ENCODE measurements around the gene LTV1. TPM values are rescaled to one million over a fixed set of nuclear protein-coding genes. Genes with fewer than 3 reads are reported as not detected.

LTV1 gene
- total and polyA plus RNA-seq, 2 donors (not counting 1 experiment from before 2014, with no cell fraction given), result 7.8 to 27.3 TPM

- H3K4me1 ChIP-seq (ENCODE audit: control insufficient read depth in 2 of 2, insufficient read depth in 2 of 2, low read length in 2 of 2), result no peaks in the 10 kb centered on the region
- H3K4me1 Mint-ChIP-seq, result peaks cover 4% of the 10 kb centered on the region
- peaks cover 2% of the 10 kb centered on the region for H3K9me3 Mint-ChIP-seq (ENCODE audit: insufficient read depth)
- H2AFZ ChIP-seq (ENCODE audit: insufficient read depth, low read depth, low read length, poor library complexity, severe bottlenecking), result no peak overlapping the region
- no peaks in the 10 kb centered on the region for H3K27me3 Mint-ChIP-seq
- TF ChIP-seq CTCF (IDR thresholded peaks at IDR 0.05), result no peak
- TF ChIP-seq EZH2 (IDR thresholded peaks at IDR 0.05; ENCODE audit: borderline replicate concordance, insufficient read depth, low read depth, low read length, poor library complexity, severe bottlenecking), result no peak
- intact Hi-C loops (cut with micrococcal nuclease), result no loop called here
- no peaks in the 10 kb centered on the region for H3K79me2 ChIP-seq (ENCODE audit: control insufficient read depth, insufficient read depth, low read length)
- no peak overlapping the region for H3K4me3 ChIP-seq (ENCODE audit: control extremely low read depth in 1 of 5, extremely low read depth in 1 of 5, insufficient read depth in 1 of 5, low read depth in 2 of 5, low read length in 4 of 5)
- H3K4me2 ChIP-seq (replicated peaks; ENCODE audit: low read depth, low read length, poor library complexity, severe bottlenecking), result no peak overlapping the region
- CTCF ChIA-PET, result no interaction called here
- peaks cover 0 to 18% (median 0%) of the 10 kb centered on the region in 3 donors for H3K9me3 ChIP-seq (ENCODE audit: control extremely low read depth in 1 of 3, control insufficient read depth in 2 of 3, insufficient read depth in 1 of 3, low read length in 2 of 3)
- H3K9ac ChIP-seq (ENCODE audit: low read length), result no peak overlapping the region
- ATAC-seq (ENCODE audit: low read depth) (no peak), DNase-seq (no peak)
- no peaks in the 10 kb centered on the region for H3K36me3 ChIP-seq (replicated peaks in 1 of 2; ENCODE audit: control extremely low read depth in 1 of 2, control insufficient read depth in 1 of 2, extremely low read depth in 1 of 2, insufficient read depth in 2 of 2, low read length in 1 of 2)
- POLR2A ChIA-PET, result no interaction called here
- no peaks in the 10 kb centered on the region for H4K20me1 ChIP-seq (ENCODE audit: control insufficient read depth, insufficient read depth, low read length, poor library complexity, severe bottlenecking)
- no peaks in the 10 kb centered on the region for H3K27me3 ChIP-seq (replicated peaks in 1 of 4; ENCODE audit: control extremely low read depth in 1 of 4, control insufficient read depth in 3 of 4, insufficient read depth in 4 of 4, low read length in 3 of 4)
- no peak overlapping the region for H3K27ac Mint-ChIP-seq
- no peak overlapping the region for H3K27ac ChIP-seq (ENCODE audit: low read length in 2 of 2)
- WGBS (ENCODE audit: insufficient coverage), result 95% methylated on average over 2 of the region's 3 CpGs
- no peak overlapping the region for H3K4me3 Mint-ChIP-seq
Measured at GRCh38 chr6:143878272-143878760, 35.2 kb downstream of the LTV1 start.

- no peak for ATAC-seq (ENCODE audit: low read depth)
- Histone ChIP-seq H3K36me3 (replicated peaks in 1 of 2; ENCODE audit: control extremely low read depth in 1 of 2, control insufficient read depth in 1 of 2, extremely low read depth in 1 of 2, insufficient read depth in 2 of 2, low read length in 1 of 2) (no peaks in the 10 kb centered on the region), H3K4me2 (replicated peaks; ENCODE audit: low read depth, low read length, poor library complexity, severe bottlenecking) (no peak overlapping the region), H3K9me3 (ENCODE audit: control extremely low read depth in 1 of 3, control insufficient read depth in 2 of 3, insufficient read depth in 1 of 3, low read length in 2 of 3) (peaks cover 0 to 11% (median 0%) of the 10 kb centered on the region in 3 donors), H4K20me1 (ENCODE audit: control insufficient read depth, insufficient read depth, low read length, poor library complexity, severe bottlenecking) (no peaks in the 10 kb centered on the region), H3K27me3 (replicated peaks in 1 of 4; ENCODE audit: control extremely low read depth in 1 of 4, control insufficient read depth in 3 of 4, insufficient read depth in 4 of 4, low read length in 3 of 4) (no peaks in the 10 kb centered on the region), H2AFZ (ENCODE audit: insufficient read depth, low read depth, low read length, poor library complexity, severe bottlenecking) (no peak overlapping the region), H3K9ac (ENCODE audit: low read length) (no peak overlapping the region), H3K4me3 (ENCODE audit: control extremely low read depth in 1 of 5, extremely low read depth in 1 of 5, insufficient read depth in 1 of 5, low read depth in 2 of 5, low read length in 4 of 5) (no peak overlapping the region), H3K79me2 (ENCODE audit: control insufficient read depth, insufficient read depth, low read length) (no peaks in the 10 kb centered on the region), H3K27ac (ENCODE audit: low read length in 2 of 2) (no peak overlapping the region), H3K4me1 (ENCODE audit: control insufficient read depth in 2 of 2, insufficient read depth in 2 of 2, low read length in 2 of 2) (no peaks in the 10 kb centered on the region)
- TF ChIP-seq EZH2 (IDR thresholded peaks at IDR 0.05; ENCODE audit: borderline replicate concordance, insufficient read depth, low read depth, low read length, poor library complexity, severe bottlenecking) (no peak), CTCF (IDR thresholded peaks at IDR 0.05) (no peak)
- intact Hi-C loops (cut with micrococcal nuclease), result no loop called here
- POLR2A ChIA-PET, result no interaction called here
- 100% methylated on average over 1 of the region's 2 CpGs for WGBS (ENCODE audit: insufficient coverage)
- CTCF ChIA-PET, result no interaction called here
- Mint-ChIP-seq H3K27me3 (no peaks in the 10 kb centered on the region), H3K4me3 (no peak overlapping the region), H3K27ac (no peak overlapping the region), H3K9me3 (ENCODE audit: insufficient read depth) (peaks cover 2% of the 10 kb centered on the region), H3K4me1 (no peaks in the 10 kb centered on the region)
- DNase-seq, result no peak
Measured at GRCh38 chr6:143880412-143880811, 37.3 kb downstream of the LTV1 start.

Data from B cell (primary cell).